LNCaP clone FGC (cell line): ENCODE measurements around the gene NAV3.

Source experiments
- DNase-seq: peaks from one replicate; pipeline ENCODE4 v3.0.0-alpha.2; 2011; ENCODE audit warnings: low read depth
- H3K4me3 ChIP-seq: 2 replicates; pipeline ENCODE4 v1.5.1; 2011; ENCODE audit warnings: mild to moderate bottlenecking, low read depth, low read length, control low read depth
- TF ChIP-seq, protein P1 (sequence below): IDR thresholded peaks from 2 replicates; pipeline ENCODE4 v1.5.1; 2012; ENCODE audit warnings: mild to moderate bottlenecking; ENCODE audit not compliant: control insufficient read depth, insufficient read depth; ENCODE audit errors: extremely low read depth

NAV3 gene

DNA sequence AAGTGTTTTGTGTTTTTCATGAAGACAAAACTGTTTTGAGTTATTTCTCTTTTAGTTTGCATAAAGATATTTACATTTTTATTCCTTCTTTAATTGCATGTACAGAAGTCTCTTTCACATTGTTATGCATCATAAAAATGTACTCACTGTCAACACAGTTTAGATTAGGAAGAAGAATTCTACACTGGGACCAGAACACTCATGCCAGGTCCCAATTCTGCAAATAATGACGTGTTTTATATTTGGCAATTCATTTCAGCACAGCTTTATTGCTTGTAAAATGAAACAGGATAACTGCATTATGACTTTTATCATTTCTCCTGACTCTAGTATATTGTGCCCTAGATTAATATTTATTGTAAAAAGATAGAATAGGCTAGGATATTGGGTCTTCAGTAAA, 369.2 kb downstream of the NAV3 start:
- H3K4me3 ChIP-seq, result no peak overlapping the region
- no peak for DNase-seq
- TF ChIP-seq, protein P1, sequence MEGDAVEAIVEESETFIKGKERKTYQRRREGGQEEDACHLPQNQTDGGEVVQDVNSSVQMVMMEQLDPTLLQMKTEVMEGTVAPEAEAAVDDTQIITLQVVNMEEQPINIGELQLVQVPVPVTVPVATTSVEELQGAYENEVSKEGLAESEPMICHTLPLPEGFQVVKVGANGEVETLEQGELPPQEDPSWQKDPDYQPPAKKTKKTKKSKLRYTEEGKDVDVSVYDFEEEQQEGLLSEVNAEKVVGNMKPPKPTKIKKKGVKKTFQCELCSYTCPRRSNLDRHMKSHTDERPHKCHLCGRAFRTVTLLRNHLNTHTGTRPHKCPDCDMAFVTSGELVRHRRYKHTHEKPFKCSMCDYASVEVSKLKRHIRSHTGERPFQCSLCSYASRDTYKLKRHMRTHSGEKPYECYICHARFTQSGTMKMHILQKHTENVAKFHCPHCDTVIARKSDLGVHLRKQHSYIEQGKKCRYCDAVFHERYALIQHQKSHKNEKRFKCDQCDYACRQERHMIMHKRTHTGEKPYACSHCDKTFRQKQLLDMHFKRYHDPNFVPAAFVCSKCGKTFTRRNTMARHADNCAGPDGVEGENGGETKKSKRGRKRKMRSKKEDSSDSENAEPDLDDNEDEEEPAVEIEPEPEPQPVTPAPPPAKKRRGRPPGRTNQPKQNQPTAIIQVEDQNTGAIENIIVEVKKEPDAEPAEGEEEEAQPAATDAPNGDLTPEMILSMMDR, result no peak

DNA sequence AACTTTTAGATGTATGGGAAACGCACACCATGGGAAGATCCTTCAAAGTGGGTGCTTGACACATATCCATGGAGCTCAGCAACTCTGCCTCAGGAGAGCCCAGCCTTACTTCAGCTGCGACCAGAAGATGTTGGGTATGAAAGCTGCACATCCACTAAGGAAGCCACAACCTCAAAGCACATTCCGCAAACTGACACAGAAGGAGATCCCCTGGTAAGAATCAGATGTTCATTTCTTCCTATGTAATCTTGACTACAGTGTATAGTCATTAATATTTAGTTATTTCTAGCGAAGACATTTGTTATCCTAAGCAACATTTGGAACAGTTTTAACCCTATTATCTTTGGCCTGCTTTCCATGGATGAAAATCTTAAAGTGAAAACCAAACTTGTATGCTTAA, 374.2 kb downstream of the NAV3 start:
- no peak for DNase-seq
- H3K4me3 ChIP-seq, result no peak overlapping the region
- TF ChIP-seq, protein P1, result no peak

DNA sequence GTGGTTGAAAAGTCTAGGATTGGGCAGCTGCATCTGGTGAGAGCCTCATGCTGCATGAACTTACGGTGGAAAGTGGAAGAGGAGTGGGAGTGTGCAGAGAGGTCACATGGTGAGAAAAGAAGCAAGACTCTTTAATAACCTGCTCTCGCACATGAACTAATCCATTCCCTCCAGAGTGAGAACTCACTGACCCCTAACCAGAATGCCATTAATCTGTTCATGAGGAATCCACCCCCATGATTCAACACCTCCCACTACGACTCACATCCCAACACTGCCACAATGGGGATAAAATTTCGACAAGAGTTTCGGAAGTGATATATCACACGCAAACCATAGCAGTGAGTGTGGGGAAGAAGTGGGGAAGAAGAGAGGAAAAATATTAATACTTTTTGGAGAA, 377.4 kb downstream of the NAV3 start:
- TF ChIP-seq, protein P1, result no peak
- DNase-seq, result no peak
- H3K4me3 ChIP-seq, result no peak overlapping the region

- TF ChIP-seq, protein P1, result no peak
- no peak for DNase-seq
- H3K4me3 ChIP-seq, result no peak overlapping the region
Observed at GRCh38 chr12:78209846-78210505, 379.3 kb downstream of the NAV3 start.

DNA sequence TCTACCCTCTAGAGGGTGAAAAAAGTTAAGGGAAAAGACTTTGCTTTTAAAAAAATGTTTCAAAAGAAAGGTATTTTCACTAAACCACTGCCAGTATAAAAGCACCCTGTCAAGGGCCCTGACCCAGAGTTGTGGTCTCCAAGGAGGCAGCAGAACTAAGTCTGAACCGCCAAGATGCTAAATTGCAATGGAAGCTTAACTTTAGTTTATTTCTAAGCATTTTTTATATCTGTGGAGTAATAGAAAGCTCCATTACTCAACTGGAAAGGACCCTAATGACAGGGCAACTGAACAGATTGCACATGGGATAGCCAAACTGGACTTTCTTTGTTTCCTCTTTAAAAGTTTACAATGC, 379.8 kb downstream of the NAV3 start:
- H3K4me3 ChIP-seq, result no peak overlapping the region
- TF ChIP-seq, protein P1, result no peak
- DNase-seq, result no peak

DNA sequence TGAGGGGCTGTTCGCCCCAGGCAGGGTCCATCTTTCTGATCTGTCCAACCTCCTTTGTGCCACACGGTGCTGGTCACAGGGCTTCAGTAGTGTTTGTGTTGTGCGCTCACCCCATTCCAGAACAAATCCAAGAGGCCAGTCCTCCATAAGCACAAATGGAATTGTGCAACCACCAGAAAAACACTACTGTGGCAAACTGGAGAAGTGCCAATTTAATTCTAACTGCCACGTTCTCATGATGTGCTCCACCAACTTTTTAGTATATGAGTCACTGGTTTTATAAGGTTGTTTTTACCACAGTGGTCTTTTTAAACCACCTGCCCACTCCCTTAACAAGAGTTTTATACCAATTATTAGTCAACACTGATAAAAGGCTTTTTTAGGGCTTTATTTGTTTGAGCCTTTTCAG, 380.2 kb downstream of the NAV3 start:
- TF ChIP-seq, protein P1, result no peak
- H3K4me3 ChIP-seq, result no peak overlapping the region
- no peak for DNase-seq

GRCh38 chr12:78220811-78221210, 390.1 kb downstream of the NAV3 start:
- DNase-seq, result peak; percentile 17
- H3K4me3 ChIP-seq, result no peak overlapping the region
- TF ChIP-seq, protein P1, result no peak
